PFSK-1 (cell line): Measurements from ENCODE around the gene EFEMP1.

Experiments used
- FOXP2 ChIP-seq: optimal IDR thresholded peaks from 2 replicates; pipeline ENCODE3; 2011; ENCODE audit warnings: borderline replicate concordance, control low read depth, inconsistent platforms; ENCODE audit not compliant: insufficient read depth; ENCODE audit errors: extremely low read length, extremely low read depth
- POLR2AphosphoS5 ChIP-seq: IDR thresholded peaks from 2 replicates; pipeline ENCODE4 v1.6.1; 2012; ENCODE audit warnings: low read depth, mild to moderate bottlenecking, control low read depth, low read length, moderate library complexity
- SIN3A ChIP-seq: IDR thresholded peaks from 2 replicates; pipeline ENCODE4 v1.6.1; 2012; ENCODE audit warnings: mild to moderate bottlenecking, low read length, moderate library complexity, borderline replicate concordance; ENCODE audit not compliant: insufficient read depth
- TAF1 ChIP-seq: IDR thresholded peaks from 2 replicates; pipeline ENCODE4 v1.6.1; 2012; ENCODE audit warnings: low read length, control low read depth, borderline replicate concordance; ENCODE audit not compliant: insufficient read depth
- TF ChIP-seq, protein P1 (sequence below), 2 experiments: IDR thresholded peaks; 2 replicates each; pipeline versions ENCODE4 v1.6.1 to v1.8.0; 2011 to 2012; ENCODE audit warnings: low read depth in 2 of 2, low read length in 2 of 2, control low read depth in 1 of 2, inconsistent platforms in 1 of 2, mild to moderate bottlenecking in 1 of 2, moderate library complexity in 1 of 2; ENCODE audit not compliant: insufficient read depth in 1 of 2

EFEMP1 gene

DNA sequence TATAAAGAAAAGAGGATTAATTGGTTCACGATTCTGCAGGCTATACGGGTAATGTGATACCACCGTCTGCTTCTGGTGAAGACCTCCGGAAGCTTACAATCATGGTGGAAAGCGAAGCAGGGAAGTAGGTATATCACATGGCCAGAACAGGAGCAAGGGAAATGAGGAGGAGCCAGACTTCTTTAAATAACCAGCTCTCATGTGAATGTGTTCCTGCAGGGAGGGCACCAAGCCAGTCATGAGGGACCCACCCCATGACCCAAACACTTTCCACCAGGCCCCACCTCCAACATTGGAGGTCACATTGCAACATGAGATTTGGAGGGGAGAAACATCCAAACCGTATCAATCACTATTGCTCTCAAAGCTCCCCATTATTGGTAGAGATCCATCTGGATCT is 61.8 kb downstream of the EFEMP1 start:
- TF ChIP-seq FOXP2, result no peak
- no peak for TF ChIP-seq TAF1
- TF ChIP-seq, protein P1, sequence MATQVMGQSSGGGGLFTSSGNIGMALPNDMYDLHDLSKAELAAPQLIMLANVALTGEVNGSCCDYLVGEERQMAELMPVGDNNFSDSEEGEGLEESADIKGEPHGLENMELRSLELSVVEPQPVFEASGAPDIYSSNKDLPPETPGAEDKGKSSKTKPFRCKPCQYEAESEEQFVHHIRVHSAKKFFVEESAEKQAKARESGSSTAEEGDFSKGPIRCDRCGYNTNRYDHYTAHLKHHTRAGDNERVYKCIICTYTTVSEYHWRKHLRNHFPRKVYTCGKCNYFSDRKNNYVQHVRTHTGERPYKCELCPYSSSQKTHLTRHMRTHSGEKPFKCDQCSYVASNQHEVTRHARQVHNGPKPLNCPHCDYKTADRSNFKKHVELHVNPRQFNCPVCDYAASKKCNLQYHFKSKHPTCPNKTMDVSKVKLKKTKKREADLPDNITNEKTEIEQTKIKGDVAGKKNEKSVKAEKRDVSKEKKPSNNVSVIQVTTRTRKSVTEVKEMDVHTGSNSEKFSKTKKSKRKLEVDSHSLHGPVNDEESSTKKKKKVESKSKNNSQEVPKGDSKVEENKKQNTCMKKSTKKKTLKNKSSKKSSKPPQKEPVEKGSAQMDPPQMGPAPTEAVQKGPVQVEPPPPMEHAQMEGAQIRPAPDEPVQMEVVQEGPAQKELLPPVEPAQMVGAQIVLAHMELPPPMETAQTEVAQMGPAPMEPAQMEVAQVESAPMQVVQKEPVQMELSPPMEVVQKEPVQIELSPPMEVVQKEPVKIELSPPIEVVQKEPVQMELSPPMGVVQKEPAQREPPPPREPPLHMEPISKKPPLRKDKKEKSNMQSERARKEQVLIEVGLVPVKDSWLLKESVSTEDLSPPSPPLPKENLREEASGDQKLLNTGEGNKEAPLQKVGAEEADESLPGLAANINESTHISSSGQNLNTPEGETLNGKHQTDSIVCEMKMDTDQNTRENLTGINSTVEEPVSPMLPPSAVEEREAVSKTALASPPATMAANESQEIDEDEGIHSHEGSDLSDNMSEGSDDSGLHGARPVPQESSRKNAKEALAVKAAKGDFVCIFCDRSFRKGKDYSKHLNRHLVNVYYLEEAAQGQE (IDR thresholded peaks at IDR 0.05; ENCODE audit: insufficient read depth in 1 of 2, low read depth in 2 of 2, low read length in 2 of 2), result no peak
- no peak for TF ChIP-seq POLR2AphosphoS5
- TF ChIP-seq SIN3A, result no peak

DNA sequence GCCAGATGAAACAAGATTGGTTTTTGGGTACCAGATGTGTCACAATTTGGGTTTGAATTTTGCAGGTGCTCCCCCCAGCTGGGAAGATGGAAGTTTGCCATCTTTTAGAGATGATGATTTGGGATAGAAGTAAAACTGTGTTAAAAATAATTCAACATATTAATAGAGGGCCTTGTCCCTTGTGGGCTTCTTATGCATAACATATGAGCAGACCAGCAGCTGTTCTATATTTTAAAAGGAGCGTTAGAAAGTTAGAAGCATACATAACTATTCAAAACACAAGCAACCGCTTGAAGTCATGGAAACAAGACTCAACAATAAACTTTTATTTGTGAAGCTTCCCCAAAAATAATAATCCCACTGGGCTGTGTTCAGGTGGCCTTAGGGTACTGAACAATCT is 62.8 kb downstream of the EFEMP1 start:
- TF ChIP-seq POLR2AphosphoS5 (no peak), TAF1 (no peak), SIN3A (no peak), FOXP2 (no peak)
- TF ChIP-seq, protein P1 (IDR thresholded peaks at IDR 0.05; ENCODE audit: insufficient read depth in 1 of 2, low read depth in 2 of 2, low read length in 2 of 2), result no peak

DNA sequence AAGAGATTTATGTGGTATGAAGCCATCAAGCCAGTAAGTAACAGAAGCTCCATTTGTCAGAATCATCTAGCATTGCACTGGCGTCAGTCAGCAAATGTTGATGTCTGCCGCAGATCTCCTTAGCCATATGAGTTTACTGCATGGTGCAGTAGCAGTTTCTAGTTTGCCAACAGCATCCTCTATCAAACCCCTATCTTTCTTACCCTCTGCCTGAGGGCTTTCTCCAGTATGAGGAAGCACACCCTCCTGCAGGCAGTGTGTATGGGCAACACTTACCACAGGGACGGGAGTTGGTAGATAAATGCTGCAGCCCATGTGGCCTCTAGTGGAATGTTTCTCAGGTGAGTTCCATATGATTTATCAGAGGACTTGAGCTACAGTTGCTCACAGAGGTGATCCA is 63.7 kb downstream of the EFEMP1 start:
- TF ChIP-seq SIN3A (no peak), POLR2AphosphoS5 (no peak), TAF1 (no peak), FOXP2 (no peak)
- TF ChIP-seq, protein P1 (IDR thresholded peaks at IDR 0.05; ENCODE audit: insufficient read depth in 1 of 2, low read depth in 2 of 2, low read length in 2 of 2), result no peak

DNA sequence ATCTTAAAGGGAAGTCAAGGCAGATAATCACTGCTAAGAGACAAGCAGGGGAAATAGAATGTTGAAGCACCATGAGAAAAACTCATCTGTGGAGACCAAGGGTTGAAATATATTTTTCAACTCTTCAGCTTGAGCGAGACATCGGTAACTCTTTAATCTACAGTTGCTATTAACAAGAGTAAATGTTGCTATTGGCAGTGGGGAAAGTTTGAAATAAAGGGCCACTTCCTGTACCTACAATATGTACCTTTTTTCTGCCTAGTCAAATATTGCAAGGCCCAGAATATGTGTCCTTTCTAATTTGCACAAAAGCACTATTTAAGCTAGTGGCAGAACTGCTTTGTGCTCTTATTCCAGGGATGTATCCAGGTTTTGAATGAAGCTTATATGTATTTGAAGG is 65.8 kb downstream of the EFEMP1 start:
- TF ChIP-seq POLR2AphosphoS5 (no peak), TAF1 (no peak), SIN3A (no peak), FOXP2 (no peak)
- TF ChIP-seq, protein P1 (IDR thresholded peaks at IDR 0.05; ENCODE audit: insufficient read depth in 1 of 2, low read depth in 2 of 2, low read length in 2 of 2), result no peak

DNA sequence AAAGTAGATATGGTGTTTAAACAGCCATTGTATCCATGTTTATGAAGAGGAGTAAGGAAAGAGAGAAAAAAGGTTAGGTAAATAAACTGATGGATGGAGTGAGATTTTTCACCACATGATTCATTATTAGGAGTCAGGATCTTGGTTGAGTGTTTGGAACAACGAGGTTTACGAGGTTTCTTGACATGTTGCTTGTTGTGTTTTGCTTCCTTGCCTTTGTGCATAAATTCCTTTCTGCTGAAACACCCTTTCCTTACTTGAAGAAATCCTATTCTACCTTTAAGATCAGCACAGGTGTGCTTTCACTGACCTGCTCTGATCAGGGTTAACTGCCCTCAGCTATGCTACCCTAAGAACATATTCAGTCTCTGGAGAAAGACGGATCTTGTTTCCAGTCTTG is 66.6 kb downstream of the EFEMP1 start:
- no peak for TF ChIP-seq POLR2AphosphoS5
- no peak for TF ChIP-seq FOXP2
- TF ChIP-seq, protein P1 (IDR thresholded peaks at IDR 0.05; ENCODE audit: insufficient read depth in 1 of 2, low read depth in 2 of 2, low read length in 2 of 2), result no peak
- no peak for TF ChIP-seq SIN3A
- TF ChIP-seq TAF1, result no peak
